Mammary microvascular endothelial cell (primary cell): ENCODE results near the gene BTN2A1. TPM values are rescaled to one million over a fixed set of nuclear protein-coding genes. Genes with fewer than 3 reads are reported as not detected.

Experiments used
- total RNA-seq: library from RNA; depleted of rRNA; stranded (reverse); fragments of >200 nt; gene quantifications from 2 replicates; pipeline ENCODE4 v1.2.3, GENCODE V29; 2015

The BTN2A1 gene
- total RNA-seq: 6.6 and 7.9 TPM in 2 replicates

GRCh38 chr6:26457806-26458688 lies at the start of gene BTN2A1:
Gene BTN2A1 (plus strand): TSS chr6:26457955. CDS start chr6:26458637, 682 bp downstream.

GRCh38 chr6:26500102-26500501 lies 42.3 kb downstream of the BTN2A1 start, which contains the start of gene BTN1A1:
Gene BTN1A1 (plus strand): TSS chr6:26500303. CDS start chr6:26501287, 984 bp downstream.

Other genes starting within 250 kb of the BTN2A1 start
- 27.1 and 28.3 TPM in 2 replicates for gene BTN3A2, start 92.8 kb upstream of the BTN2A1 start, total RNA-seq
- 7.2 and 10.6 TPM in 2 replicates for gene BTN2A2, start 74.8 kb upstream of the BTN2A1 start, total RNA-seq
- 13.7 and 18.3 TPM in 2 replicates for gene BTN3A1, start 55.7 kb upstream of the BTN2A1 start, total RNA-seq
- 19.0 and 20.3 TPM in 2 replicates for gene BTN3A3, start 17.5 kb upstream of the BTN2A1 start, total RNA-seq
- not detected in 2 replicates for gene BTN1A1, start 42.3 kb downstream of the BTN2A1 start, total RNA-seq
- 63.8 and 68.4 TPM in 2 replicates for gene HMGN4, start 80.4 kb downstream of the BTN2A1 start, total RNA-seq
- gene ABT1, start 139.0 kb downstream of the BTN2A1 start, total RNA-seq: 19.4 and 22.6 TPM in 2 replicates
- gene ZNF322, start 201.8 kb downstream of the BTN2A1 start, total RNA-seq: 8.2 and 8.5 TPM in 2 replicates